Breast epithelium (tissue), 3 donors: ENCODE measurements around the gene ARHGDIG.

ENCODE experiments used
- POLR2A ChIP-seq: fragments of 450-650 bp; IDR thresholded peaks from one replicate; pipeline ENCODE4 v1.6.1; 2016; ENCODE audit warnings: antibody characterized with exemption, mild to moderate bottlenecking, moderate library complexity
- POLR2AphosphoS5 ChIP-seq, 3 donors: sonication (generic); formaldehyde crosslinking; IDR thresholded peaks; one replicate each; pipeline ENCODE4 v1.6.1; 2017; ENCODE audit warnings: antibody characterized with exemption in 3 of 3
- TF ChIP-seq, protein P1 (sequence below), 3 donors: fragments of 450-650 bp; IDR thresholded peaks; one replicate each; pipeline ENCODE4 v1.5.1; 2016 to 2017; ENCODE audit warnings: antibody characterized with exemption in 3 of 3, mild to moderate bottlenecking in 3 of 3, moderate library complexity in 3 of 3

DNA sequence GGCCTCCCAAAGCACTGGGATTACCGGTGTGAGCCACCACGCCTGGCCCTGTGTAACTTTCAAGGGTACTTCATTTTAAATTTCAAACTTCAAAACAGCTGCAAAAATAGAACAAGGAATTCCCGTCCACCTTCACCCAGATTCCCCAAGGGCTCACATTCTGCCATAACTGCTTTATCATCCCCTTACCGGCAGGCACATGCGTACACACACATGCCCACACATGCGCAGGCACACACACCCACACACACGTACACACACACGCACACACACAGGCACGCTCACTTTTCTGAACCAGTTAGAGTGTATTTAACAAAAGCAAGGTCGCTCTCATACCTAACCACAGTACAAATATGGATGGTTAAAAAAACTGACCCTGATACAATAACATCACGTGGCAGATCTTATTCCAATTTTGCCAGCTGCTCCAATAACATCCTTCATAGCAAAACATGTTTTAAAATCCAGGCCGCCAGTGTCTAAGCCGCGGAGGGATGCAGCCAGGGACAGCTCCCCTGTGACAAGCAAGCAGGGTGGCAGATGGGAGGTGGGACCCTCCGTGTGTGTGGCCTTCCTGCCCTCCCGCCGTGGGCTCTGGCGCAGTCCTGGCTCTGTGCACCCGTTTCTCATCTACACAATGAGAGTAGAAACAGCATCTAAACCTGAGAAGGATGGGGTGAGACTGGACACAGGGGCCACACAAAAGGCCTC, 25.7 kb downstream of the ARHGDIG start:
- TF ChIP-seq, protein P1, sequence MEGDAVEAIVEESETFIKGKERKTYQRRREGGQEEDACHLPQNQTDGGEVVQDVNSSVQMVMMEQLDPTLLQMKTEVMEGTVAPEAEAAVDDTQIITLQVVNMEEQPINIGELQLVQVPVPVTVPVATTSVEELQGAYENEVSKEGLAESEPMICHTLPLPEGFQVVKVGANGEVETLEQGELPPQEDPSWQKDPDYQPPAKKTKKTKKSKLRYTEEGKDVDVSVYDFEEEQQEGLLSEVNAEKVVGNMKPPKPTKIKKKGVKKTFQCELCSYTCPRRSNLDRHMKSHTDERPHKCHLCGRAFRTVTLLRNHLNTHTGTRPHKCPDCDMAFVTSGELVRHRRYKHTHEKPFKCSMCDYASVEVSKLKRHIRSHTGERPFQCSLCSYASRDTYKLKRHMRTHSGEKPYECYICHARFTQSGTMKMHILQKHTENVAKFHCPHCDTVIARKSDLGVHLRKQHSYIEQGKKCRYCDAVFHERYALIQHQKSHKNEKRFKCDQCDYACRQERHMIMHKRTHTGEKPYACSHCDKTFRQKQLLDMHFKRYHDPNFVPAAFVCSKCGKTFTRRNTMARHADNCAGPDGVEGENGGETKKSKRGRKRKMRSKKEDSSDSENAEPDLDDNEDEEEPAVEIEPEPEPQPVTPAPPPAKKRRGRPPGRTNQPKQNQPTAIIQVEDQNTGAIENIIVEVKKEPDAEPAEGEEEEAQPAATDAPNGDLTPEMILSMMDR (IDR thresholded peaks at IDR 0.05) = no peak
- TF ChIP-seq POLR2A (no peak), POLR2AphosphoS5 (IDR thresholded peaks at IDR 0.05) (no peak)
